Activated CD8-positive, alpha-beta memory T cell treated with anti-CD3 and anti-CD28 coated beads for 48 hours (primary cell): ENCODE measurements around the gene PHKA1.
"Not testable (repeated sequence)": the region's sequence is repeated elsewhere in the genome, so short reads cannot be mapped to it uniquely, and the experiment has no call there.

Experiments
- DNase-seq, 3 experiments: peaks; one replicate each; pipeline ENCODE4 v3.0.0-alpha.2; 2020; ENCODE audit warnings: low read depth in 2 of 3, low spot score in 2 of 3

Gene PHKA1

GRCh38 chrX:72572248-72573157 is 141.6 kb downstream of the PHKA1 start, which contains the start of gene HDAC8:
Gene HDAC8, minus strand, starts transcription at chrX:72572843. Its CDS starts 82 bp downstream, at chrX:72572761.
- DNase-seq, result peak in 1 of 3 experiments; percentile 7

GRCh38 chrX:72569786-72570185 is 144.3 kb downstream of the PHKA1 start:
- DNase-seq, result no peak

GRCh38 chrX:72568406-72569092 is 145.6 kb downstream of the PHKA1 start:
- no peak for DNase-seq

GRCh38 chrX:72566448-72566847 is 147.7 kb downstream of the PHKA1 start:
- no peak for DNase-seq

- DNase-seq, result not testable (repeated sequence)
Observed at GRCh38 chrX:72559655-72560054, 154.5 kb downstream of the PHKA1 start.

GRCh38 chrX:72554448-72555140 is 159.5 kb downstream of the PHKA1 start:
- no peak for DNase-seq

GRCh38 chrX:72552443-72552842 is 161.7 kb downstream of the PHKA1 start:
- not testable (repeated sequence) for DNase-seq

GRCh38 chrX:72545990-72546389 is 168.1 kb downstream of the PHKA1 start:
- no peak for DNase-seq

GRCh38 chrX:72540318-72540717 is 173.8 kb downstream of the PHKA1 start:
- no peak for DNase-seq

- DNase-seq, result no peak
Observed at GRCh38 chrX:72539822-72540221, 174.3 kb downstream of the PHKA1 start.

- DNase-seq, result no peak
Observed at GRCh38 chrX:72536542-72536941, 177.6 kb downstream of the PHKA1 start.

- no peak for DNase-seq
Observed at GRCh38 chrX:72532366-72532765, 181.7 kb downstream of the PHKA1 start.
